ENCODE data around the gene MAML3. TPM values are rescaled to one million over a fixed set of nuclear protein-coding genes. Genes with fewer than 3 reads are reported as not detected.

The MAML3 gene
- total and polyA plus RNA-seq, 3 experiments from 2014 or later, result 0.44 to 0.57 (median 0.52) TPM

- Mint-ChIP-seq H3K4me3 (no peak overlapping the region), H3K27ac (no peak overlapping the region), H3K9me3 (no peaks in the 10 kb centered on the region), H3K27me3 (peaks cover 3 to 5% of the 10 kb centered on the region in 2 donors), H3K36me3 (no peaks in the 10 kb centered on the region), H3K4me1 (no peaks in the 10 kb centered on the region)
- no peak overlapping the region for H3K27ac ChIP-seq (ENCODE audit: low read depth, low read length)
- no peaks in the 10 kb centered on the region for H3K27me3 ChIP-seq (ENCODE audit: insufficient read depth, low read length, poor library complexity, severe bottlenecking)
- no peak for DNase-seq
- ChIA-PET POLR2A (no interaction called here), CTCF (no interaction called here)
- H3K4me1 ChIP-seq (ENCODE audit: insufficient read depth, low read length), result no peaks in the 10 kb centered on the region
- H3K4me3 ChIP-seq (ENCODE audit: low read length), result no peak overlapping the region
- no peaks in the 10 kb centered on the region for H3K9me3 ChIP-seq (ENCODE audit: low read length)
- H3K36me3 ChIP-seq (ENCODE audit: insufficient read depth, low read length), result no peaks in the 10 kb centered on the region
Measured at GRCh38 chr4:139749835-139750498, 404.0 kb downstream of the MAML3 start.

GRCh38 chr4:139749338-139749737, 404.6 kb downstream of the MAML3 start:
- Histone ChIP-seq H3K4me1 (ENCODE audit: insufficient read depth, low read length) (no peaks in the 10 kb centered on the region), H3K9me3 (ENCODE audit: low read length) (no peaks in the 10 kb centered on the region), H3K36me3 (ENCODE audit: insufficient read depth, low read length) (no peaks in the 10 kb centered on the region), H3K27ac (ENCODE audit: low read depth, low read length) (no peak overlapping the region), H3K4me3 (ENCODE audit: low read length) (no peak overlapping the region), H3K27me3 (ENCODE audit: insufficient read depth, low read length, poor library complexity, severe bottlenecking) (no peaks in the 10 kb centered on the region)
- DNase-seq, result no peak
- Mint-ChIP-seq H3K27me3 (peaks cover 5 to 7% of the 10 kb centered on the region in 2 donors), H3K4me3 (no peak overlapping the region), H3K27ac (no peak overlapping the region), H3K4me1 (no peaks in the 10 kb centered on the region), H3K9me3 (no peaks in the 10 kb centered on the region), H3K36me3 (no peaks in the 10 kb centered on the region)
- CTCF ChIA-PET, result no interaction called here
- POLR2A ChIA-PET, result no interaction called here

GRCh38 chr4:139746431-139747171, 407.4 kb downstream of the MAML3 start:
- no peaks in the 10 kb centered on the region for H3K9me3 Mint-ChIP-seq
- H3K27me3 Mint-ChIP-seq, result peaks cover 7 to 9% of the 10 kb centered on the region in 2 donors
- CTCF ChIA-PET, result no interaction called here
- no peak overlapping the region for H3K27ac Mint-ChIP-seq
- H3K4me3 ChIP-seq (ENCODE audit: low read length), result no peak overlapping the region
- H3K36me3 Mint-ChIP-seq, result no peaks in the 10 kb centered on the region
- POLR2A ChIA-PET, result no interaction called here
- no peaks in the 10 kb centered on the region for H3K4me1 ChIP-seq (ENCODE audit: insufficient read depth, low read length)
- no peak overlapping the region for H3K27ac ChIP-seq (ENCODE audit: low read depth, low read length)
- no peaks in the 10 kb centered on the region for H3K4me1 Mint-ChIP-seq
- no peak overlapping the region for H3K4me3 Mint-ChIP-seq
- no peaks in the 10 kb centered on the region for H3K9me3 ChIP-seq (ENCODE audit: low read length)
- H3K27me3 ChIP-seq (ENCODE audit: insufficient read depth, low read length, poor library complexity, severe bottlenecking), result no peaks in the 10 kb centered on the region
- H3K36me3 ChIP-seq (ENCODE audit: insufficient read depth, low read length), result no peaks in the 10 kb centered on the region
- no peak for DNase-seq

- H3K4me1 Mint-ChIP-seq, result no peaks in the 10 kb centered on the region
Measured at GRCh38 chr4:139745111-139745639, 408.8 kb downstream of the MAML3 start.

GRCh38 chr4:139744232-139744631, 409.8 kb downstream of the MAML3 start:
- Histone ChIP-seq H3K27me3 (ENCODE audit: insufficient read depth, low read length, poor library complexity, severe bottlenecking) (no peaks in the 10 kb centered on the region), H3K36me3 (ENCODE audit: insufficient read depth, low read length) (no peaks in the 10 kb centered on the region), H3K4me1 (ENCODE audit: insufficient read depth, low read length) (no peaks in the 10 kb centered on the region), H3K27ac (ENCODE audit: low read depth, low read length) (no peak overlapping the region), H3K9me3 (ENCODE audit: low read length) (no peaks in the 10 kb centered on the region), H3K4me3 (ENCODE audit: low read length) (no peak overlapping the region)
- Mint-ChIP-seq H3K9me3 (no peaks in the 10 kb centered on the region), H3K4me1 (no peaks in the 10 kb centered on the region), H3K36me3 (no peaks in the 10 kb centered on the region), H3K27me3 (peaks cover 5 to 11% of the 10 kb centered on the region in 2 donors), H3K4me3 (no peak overlapping the region), H3K27ac (no peak overlapping the region)
- ChIA-PET CTCF (no interaction called here), POLR2A (no interaction called here)
- DNase-seq, result no peak

More at GRCh38 chr4:139745111-139745639, 408.8 kb downstream of the MAML3 start:
- Mint-ChIP-seq H3K27me3 (peaks cover 5 to 9% of the 10 kb centered on the region in 2 donors), H3K9me3 (no peaks in the 10 kb centered on the region), H3K27ac (no peak overlapping the region), H3K4me3 (no peak overlapping the region), H3K36me3 (no peaks in the 10 kb centered on the region)
- H3K4me1 ChIP-seq (ENCODE audit: insufficient read depth, low read length), result no peaks in the 10 kb centered on the region
- no peaks in the 10 kb centered on the region for H3K27me3 ChIP-seq (ENCODE audit: insufficient read depth, low read length, poor library complexity, severe bottlenecking)
- DNase-seq, result no peak
- no peak overlapping the region for H3K4me3 ChIP-seq (ENCODE audit: low read length)
- no peak overlapping the region for H3K27ac ChIP-seq (ENCODE audit: low read depth, low read length)
- ChIA-PET CTCF (no interaction called here), POLR2A (no interaction called here)
- no peaks in the 10 kb centered on the region for H3K36me3 ChIP-seq (ENCODE audit: insufficient read depth, low read length)
- H3K9me3 ChIP-seq (ENCODE audit: low read length), result no peaks in the 10 kb centered on the region

GRCh38 chr4:139743027-139743426, 411.0 kb downstream of the MAML3 start:
- Histone ChIP-seq H3K36me3 (ENCODE audit: insufficient read depth, low read length) (no peaks in the 10 kb centered on the region), H3K4me3 (ENCODE audit: low read length) (no peak overlapping the region), H3K27ac (ENCODE audit: low read depth, low read length) (no peak overlapping the region), H3K4me1 (ENCODE audit: insufficient read depth, low read length) (no peaks in the 10 kb centered on the region), H3K9me3 (ENCODE audit: low read length) (no peaks in the 10 kb centered on the region), H3K27me3 (ENCODE audit: insufficient read depth, low read length, poor library complexity, severe bottlenecking) (no peaks in the 10 kb centered on the region)
- no peaks in the 10 kb centered on the region for H3K36me3 Mint-ChIP-seq
- POLR2A ChIA-PET, result no interaction called here
- H3K27me3 Mint-ChIP-seq, result peaks cover 5 to 12% of the 10 kb centered on the region in 2 donors
- no peak overlapping the region for H3K4me3 Mint-ChIP-seq
- CTCF ChIA-PET, result no interaction called here
- peak overlapping the region in 1 of 8 donors; percentile 56 for H3K27ac Mint-ChIP-seq
- no peak for DNase-seq
- no peaks in the 10 kb centered on the region for H3K9me3 Mint-ChIP-seq
- H3K4me1 Mint-ChIP-seq, result no peaks in the 10 kb centered on the region

GRCh38 chr4:139740531-139741041, 413.4 kb downstream of the MAML3 start:
- Mint-ChIP-seq H3K27ac (no peak overlapping the region), H3K9me3 (no peaks in the 10 kb centered on the region), H3K4me1 (peaks cover 0 to 4% (median 0%) of the 10 kb centered on the region in 3 donors), H3K36me3 (no peaks in the 10 kb centered on the region), H3K4me3 (peak overlapping the region in 1 of 7 donors; percentile 51), H3K27me3 (peaks cover 18 to 34% of the 10 kb centered on the region in 2 donors)
- no peaks in the 10 kb centered on the region for H3K4me1 ChIP-seq (ENCODE audit: insufficient read depth, low read length)
- H3K36me3 ChIP-seq (ENCODE audit: insufficient read depth, low read length), result no peaks in the 10 kb centered on the region
- H3K27ac ChIP-seq (ENCODE audit: low read depth, low read length), result no peak overlapping the region
- H3K27me3 ChIP-seq (ENCODE audit: insufficient read depth, low read length, poor library complexity, severe bottlenecking), result peaks cover 8% of the 10 kb centered on the region
- no peak for DNase-seq
- CTCF ChIA-PET, result no interaction called here
- H3K4me3 ChIP-seq (ENCODE audit: low read length), result no peak overlapping the region
- POLR2A ChIA-PET, result no interaction called here
- no peaks in the 10 kb centered on the region for H3K9me3 ChIP-seq (ENCODE audit: low read length)

- no peak overlapping the region for H3K4me3 ChIP-seq (ENCODE audit: low read length)
- Mint-ChIP-seq H3K4me3 (no peak overlapping the region), H3K36me3 (no peaks in the 10 kb centered on the region), H3K27me3 (peaks cover 17 to 35% of the 10 kb centered on the region in 2 donors), H3K4me1 (peaks cover 0 to 5% (median 0%) of the 10 kb centered on the region in 3 donors), H3K9me3 (no peaks in the 10 kb centered on the region), H3K27ac (no peak overlapping the region)
- no peak overlapping the region for H3K27ac ChIP-seq (ENCODE audit: low read depth, low read length)
- H3K27me3 ChIP-seq (ENCODE audit: insufficient read depth, low read length, poor library complexity, severe bottlenecking), result peaks cover 8% of the 10 kb centered on the region
- ChIA-PET CTCF (no interaction called here), POLR2A (no interaction called here)
- no peaks in the 10 kb centered on the region for H3K36me3 ChIP-seq (ENCODE audit: insufficient read depth, low read length)
- H3K4me1 ChIP-seq (ENCODE audit: insufficient read depth, low read length), result no peaks in the 10 kb centered on the region
- no peak for DNase-seq
- no peaks in the 10 kb centered on the region for H3K9me3 ChIP-seq (ENCODE audit: low read length)
Measured at GRCh38 chr4:139740121-139740520, 413.9 kb downstream of the MAML3 start.

Data from CD8-positive, alpha-beta memory T cell (primary cell).